NCI-H526 treated with DMSO at 0.1 percent for 48 hours (cell line): ENCODE measurements around the gene C12orf56.
"Not testable (repeated sequence)": the region's sequence is repeated elsewhere in the genome, so short reads cannot be mapped to it uniquely, and the experiment has no call there.

Source experiments
- DNase-seq: peaks from one replicate; lab custom pipeline; 2025; lab: John Stamatoyannopoulos, UW

The C12orf56 gene

GRCh38 chr12:64387197-64387816 is 3.3 kb downstream of the C12orf56 start:
- no peak for DNase-seq

- DNase-seq, result no peak
Observed at GRCh38 chr12:64385468-64385867, 5.1 kb downstream of the C12orf56 start.

GRCh38 chr12:64385019-64385418 is 5.5 kb downstream of the C12orf56 start:
- DNase-seq, result no peak

GRCh38 chr12:64383675-64384074 is 6.9 kb downstream of the C12orf56 start:
- no peak for DNase-seq

- DNase-seq, result no peak
Observed at GRCh38 chr12:64362721-64363305, 27.7 kb downstream of the C12orf56 start.

GRCh38 chr12:64361173-64361572 is 29.4 kb downstream of the C12orf56 start:
- DNase-seq, result not testable (repeated sequence)

- not testable (repeated sequence) for DNase-seq
Observed at GRCh38 chr12:64356209-64356608, 34.3 kb downstream of the C12orf56 start.

- DNase-seq, result no peak
Observed at GRCh38 chr12:64352181-64352580, 38.4 kb downstream of the C12orf56 start.

- DNase-seq, result no peak
Observed at GRCh38 chr12:64351265-64351664, 39.3 kb downstream of the C12orf56 start.

- DNase-seq, result no peak
Observed at GRCh38 chr12:64347630-64348029, 42.9 kb downstream of the C12orf56 start.

GRCh38 chr12:64344631-64345030 is 45.9 kb downstream of the C12orf56 start:
- DNase-seq, result not testable (repeated sequence)

GRCh38 chr12:64340546-64340945 is 50.0 kb downstream of the C12orf56 start:
- DNase-seq, result not testable (repeated sequence)

- no peak for DNase-seq
Observed at GRCh38 chr12:64335886-64336466, 54.6 kb downstream of the C12orf56 start.

GRCh38 chr12:64332938-64333337 is 57.6 kb downstream of the C12orf56 start:
- no peak for DNase-seq

GRCh38 chr12:64332296-64332695 is 58.3 kb downstream of the C12orf56 start:
- DNase-seq, result no peak

- DNase-seq, result not testable (repeated sequence)
Observed at GRCh38 chr12:64329031-64329710, 61.4 kb downstream of the C12orf56 start.

GRCh38 chr12:64325055-64325454 is 65.5 kb downstream of the C12orf56 start:
- DNase-seq, result no peak

GRCh38 chr12:64323476-64324225 is 66.9 kb downstream of the C12orf56 start:
- no peak for DNase-seq

GRCh38 chr12:64323006-64323405 is 67.6 kb downstream of the C12orf56 start:
- no peak for DNase-seq

- DNase-seq, result no peak
Observed at GRCh38 chr12:64320611-64321010, 69.9 kb downstream of the C12orf56 start.

GRCh38 chr12:64319540-64320225 is 70.9 kb downstream of the C12orf56 start:
- DNase-seq, result not testable (repeated sequence)

GRCh38 chr12:64318605-64319004 is 72.0 kb downstream of the C12orf56 start:
- DNase-seq, result no peak
